HFF-Myc (cell line): ENCODE data around the gene MET.

Experiments
- DNase-seq: peaks from one replicate; pipeline ENCODE4 v3.0.0-alpha.2; 2011; ENCODE audit warnings: low read depth; ENCODE audit errors: extremely low read depth
- H3K4me3 ChIP-seq: replicated peaks from 2 replicates; pipeline ENCODE4 v1.5.1; 2011; ENCODE audit warnings: low read depth, mild to moderate bottlenecking, control low read depth, low read length
- TF ChIP-seq, protein P1 (sequence below): IDR thresholded peaks from 2 replicates; pipeline ENCODE4 v1.5.1; 2012; ENCODE audit warnings: mild to moderate bottlenecking, low read depth, low read length, control low read depth; ENCODE audit errors: missing control alignments

MET gene

DNA sequence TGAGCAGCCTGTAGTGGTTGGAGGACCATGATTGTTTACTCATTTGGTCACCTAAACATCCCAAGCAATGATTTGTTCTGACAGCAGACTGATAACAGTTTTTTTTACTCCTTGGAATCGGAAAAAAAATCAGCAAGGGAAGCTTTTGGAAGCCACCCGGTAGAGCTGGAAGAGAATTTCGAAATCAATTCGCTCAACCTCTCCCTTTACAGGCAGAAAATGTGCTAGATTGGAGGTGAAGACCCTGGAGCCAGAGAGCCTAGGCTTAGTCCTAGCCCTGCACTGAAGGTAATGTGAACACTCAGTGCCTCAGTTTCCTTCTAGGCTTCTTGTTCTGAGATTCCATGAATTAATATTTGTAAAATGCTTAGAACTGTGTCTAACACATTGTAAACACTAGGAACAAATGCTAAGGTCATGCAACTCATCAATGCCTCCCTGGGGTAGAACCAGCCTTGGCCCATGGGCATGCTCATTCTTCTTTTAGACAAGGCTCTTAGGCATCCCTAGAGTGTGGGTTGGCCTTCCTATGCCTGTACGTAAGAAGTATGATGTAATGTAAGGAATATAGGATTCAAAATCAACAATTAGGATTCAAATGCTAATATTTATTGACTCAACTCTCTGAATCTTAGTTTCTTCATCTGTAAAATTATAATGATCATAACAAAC, 52.7 kb downstream of the MET start:
- H3K4me3 ChIP-seq, result no peak overlapping the region
- DNase-seq, result no peak
- TF ChIP-seq, protein P1, sequence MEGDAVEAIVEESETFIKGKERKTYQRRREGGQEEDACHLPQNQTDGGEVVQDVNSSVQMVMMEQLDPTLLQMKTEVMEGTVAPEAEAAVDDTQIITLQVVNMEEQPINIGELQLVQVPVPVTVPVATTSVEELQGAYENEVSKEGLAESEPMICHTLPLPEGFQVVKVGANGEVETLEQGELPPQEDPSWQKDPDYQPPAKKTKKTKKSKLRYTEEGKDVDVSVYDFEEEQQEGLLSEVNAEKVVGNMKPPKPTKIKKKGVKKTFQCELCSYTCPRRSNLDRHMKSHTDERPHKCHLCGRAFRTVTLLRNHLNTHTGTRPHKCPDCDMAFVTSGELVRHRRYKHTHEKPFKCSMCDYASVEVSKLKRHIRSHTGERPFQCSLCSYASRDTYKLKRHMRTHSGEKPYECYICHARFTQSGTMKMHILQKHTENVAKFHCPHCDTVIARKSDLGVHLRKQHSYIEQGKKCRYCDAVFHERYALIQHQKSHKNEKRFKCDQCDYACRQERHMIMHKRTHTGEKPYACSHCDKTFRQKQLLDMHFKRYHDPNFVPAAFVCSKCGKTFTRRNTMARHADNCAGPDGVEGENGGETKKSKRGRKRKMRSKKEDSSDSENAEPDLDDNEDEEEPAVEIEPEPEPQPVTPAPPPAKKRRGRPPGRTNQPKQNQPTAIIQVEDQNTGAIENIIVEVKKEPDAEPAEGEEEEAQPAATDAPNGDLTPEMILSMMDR, result no peak

DNA sequence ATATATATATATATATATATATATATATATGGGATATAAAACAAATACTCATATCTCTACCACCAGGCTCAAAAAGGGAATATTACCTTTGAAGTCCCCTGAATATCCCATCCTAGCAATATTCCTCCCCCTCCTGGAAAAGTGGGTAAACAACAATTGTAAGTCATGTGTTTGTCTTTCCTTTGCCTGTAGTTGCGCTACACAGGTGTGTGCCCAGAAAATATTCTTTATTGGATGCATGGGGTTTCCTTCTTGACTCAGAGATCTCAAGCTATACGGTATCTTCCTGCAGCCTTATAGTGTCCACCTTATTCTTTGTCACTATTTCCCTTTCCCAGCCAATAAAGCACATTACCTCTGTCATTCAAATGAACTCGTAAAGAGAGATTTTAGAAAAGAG, 54.2 kb downstream of the MET start:
- DNase-seq, result no peak
- TF ChIP-seq, protein P1, result no peak
- no peak overlapping the region for H3K4me3 ChIP-seq

DNA sequence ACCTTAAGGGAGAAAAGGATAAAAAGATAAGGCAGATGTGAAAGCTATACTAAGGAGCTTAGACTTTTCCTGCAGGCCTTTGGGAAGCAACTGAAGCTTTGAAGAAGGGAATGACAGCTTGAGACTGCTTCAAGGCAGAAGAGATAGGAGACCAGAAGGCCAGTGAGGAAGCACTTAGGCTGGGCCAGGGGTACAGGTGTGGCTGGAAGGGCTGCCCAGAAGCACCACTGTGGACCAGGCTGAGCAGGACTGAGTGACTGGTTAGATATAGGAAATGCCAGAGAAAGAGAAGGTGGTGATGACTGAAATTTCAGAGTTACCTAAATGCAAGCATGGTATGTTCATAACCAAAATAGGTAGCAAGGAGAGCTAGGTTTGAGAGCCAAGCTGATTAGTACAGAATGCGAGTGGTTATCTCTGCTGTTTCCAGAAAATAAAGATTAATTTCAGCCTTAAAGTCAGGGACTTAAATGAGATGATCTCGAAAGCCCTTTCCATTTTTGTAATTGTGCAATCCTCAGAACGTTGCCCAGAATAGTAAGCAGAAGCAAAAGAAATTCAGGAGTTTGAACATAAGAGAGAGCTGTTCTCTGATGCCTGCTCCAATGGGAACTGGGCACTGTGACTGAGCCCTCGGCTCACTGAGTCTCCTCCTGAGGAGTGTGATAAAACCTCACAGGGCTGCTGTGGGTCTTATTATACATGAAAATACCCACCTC, 54.9 kb downstream of the MET start:
- H3K4me3 ChIP-seq, result no peak overlapping the region
- no peak for DNase-seq
- TF ChIP-seq, protein P1, result no peak

DNA sequence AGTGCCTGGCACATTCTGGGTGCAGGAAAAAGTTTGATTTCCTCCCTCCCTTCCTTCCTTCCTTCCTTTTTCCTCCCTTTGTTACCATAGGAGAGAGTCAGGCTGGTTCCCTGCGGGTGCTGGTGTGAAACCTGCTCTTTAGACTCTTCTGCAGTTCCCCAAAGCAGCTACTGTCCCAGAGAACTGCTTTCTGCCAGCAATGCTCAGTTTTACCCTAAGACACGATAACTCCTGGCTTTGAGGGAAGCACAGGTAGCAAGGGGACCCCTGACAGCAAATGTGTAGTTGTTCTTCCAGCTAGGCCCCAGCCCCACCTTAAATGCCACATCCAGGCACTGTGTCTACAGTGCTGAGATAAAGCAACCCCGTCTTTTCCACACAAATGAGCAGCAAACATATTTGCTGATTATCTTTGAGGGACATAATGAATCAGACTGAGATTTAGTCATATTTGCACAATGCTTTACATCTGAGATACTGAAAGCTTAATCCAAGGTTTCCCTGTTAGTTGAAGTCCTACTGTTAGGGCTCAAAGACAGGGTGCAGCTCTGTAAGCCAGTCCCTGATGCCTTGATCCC, 55.5 kb downstream of the MET start:
- TF ChIP-seq, protein P1, result no peak
- H3K4me3 ChIP-seq, result no peak overlapping the region
- DNase-seq, result no peak

DNA sequence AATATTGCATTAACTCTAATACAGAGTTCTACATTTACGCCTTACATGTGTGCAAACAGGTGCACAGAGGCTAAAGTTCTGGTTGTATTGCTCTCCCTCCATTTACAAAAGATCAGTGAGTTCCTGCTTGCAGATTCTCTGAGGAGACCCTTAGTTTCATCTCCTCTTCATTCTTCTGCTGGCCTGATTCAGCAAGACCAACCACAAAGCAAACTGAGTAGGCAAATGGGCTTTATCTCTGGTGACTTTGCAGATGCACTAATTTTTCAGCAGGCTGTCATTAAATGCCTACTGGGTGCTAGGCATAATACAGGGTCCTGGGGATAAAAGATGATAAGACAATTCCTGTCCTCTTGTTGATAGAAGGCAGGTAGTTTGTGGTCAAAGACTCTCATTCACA, 56.4 kb downstream of the MET start:
- H3K4me3 ChIP-seq, result no peak overlapping the region
- TF ChIP-seq, protein P1, result no peak
- no peak for DNase-seq

DNA sequence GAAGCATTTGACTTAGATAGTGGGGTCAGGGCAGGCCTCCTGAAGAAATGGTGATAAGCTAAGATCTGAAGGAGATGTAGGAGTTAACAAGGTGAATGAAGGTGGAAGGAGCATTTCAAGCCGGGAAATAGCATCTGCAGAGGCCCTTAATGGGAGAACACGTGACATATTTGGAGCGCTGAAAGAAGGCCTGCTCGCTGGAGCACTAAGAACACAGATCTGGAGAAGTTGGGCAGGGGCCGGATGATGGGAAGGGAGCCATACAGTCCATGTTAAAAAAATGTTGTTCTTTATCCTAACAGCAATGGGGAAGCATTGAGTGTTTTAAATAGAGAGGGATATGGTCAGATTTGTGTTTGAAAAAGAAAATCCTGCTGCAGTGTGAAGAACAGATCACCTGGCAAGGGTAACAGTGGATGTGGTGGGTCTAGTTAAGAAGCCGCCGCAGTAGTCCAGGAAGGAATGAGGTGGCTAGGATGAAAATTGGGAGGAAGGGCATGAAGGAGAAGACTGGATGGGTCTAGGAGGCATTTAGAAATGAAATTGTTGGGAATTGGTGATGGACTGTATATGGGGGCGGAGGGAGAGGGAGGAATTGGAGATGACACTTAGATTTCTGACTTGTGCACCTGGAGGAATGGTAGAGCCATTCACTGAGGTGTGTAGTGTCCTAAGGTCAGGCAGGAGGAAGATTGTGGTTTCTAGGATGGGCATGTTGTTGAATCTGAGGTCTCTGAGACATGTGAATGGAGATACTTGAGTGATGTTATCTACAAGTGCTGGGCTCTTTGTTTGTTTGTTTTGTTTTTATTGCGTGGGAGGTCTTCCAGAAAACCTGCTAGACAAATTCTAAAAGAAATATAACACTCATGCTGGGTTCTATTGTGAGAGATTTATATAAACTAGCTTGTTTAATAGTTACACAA, 58.4 kb downstream of the MET start:
- no peak for DNase-seq
- no peak overlapping the region for H3K4me3 ChIP-seq
- TF ChIP-seq, protein P1, result no peak
